Activated CD8-positive, alpha-beta T cell treated with anti-CD3 and anti-CD28 coated beads for 36 hours (primary cell): ENCODE measurements around the gene GFOD2. TPM values are rescaled to one million over a fixed set of nuclear protein-coding genes. Genes with fewer than 3 reads are reported as not detected.

Experiments
- ATAC-seq: fragments of 200-7000 bp; cut with Tn5 transposase; one replicate; pipeline ENCODE4 v1.10.0; 2021; ENCODE audit warnings: mild to moderate bottlenecking, moderate library complexity
- CTCF ChIA-PET: fragments of 350-600 bp; sonication (Branson Sonifier 250); formaldehyde crosslinking; loops from one replicate; lab custom pipeline; 2021; ENCODE audit warnings: antibody characterized with exemption; lab: Charles Lee
- POLR2A ChIA-PET: fragments of 350-600 bp; sonication (Branson Sonifier 250); formaldehyde crosslinking; loops from one replicate; lab custom pipeline; 2021; ENCODE audit warnings: antibody characterized with exemption; lab: Charles Lee
- DNase-seq: peaks from one replicate; pipeline ENCODE4 v3.0.0-alpha.2; 2020
- H3K27ac Mint-ChIP-seq: one replicate; pipeline ENCODE4 v1.8.0; 2021; ENCODE audit warnings: mild to moderate bottlenecking, mixed read lengths
- H3K27me3 Mint-ChIP-seq: one replicate; pipeline ENCODE4 v1.8.0; 2021; ENCODE audit warnings: mixed read lengths
- H3K36me3 Mint-ChIP-seq: one replicate; pipeline ENCODE4 v1.8.0; 2021; ENCODE audit warnings: low read depth, mixed read lengths
- H3K4me1 Mint-ChIP-seq: one replicate; pipeline ENCODE4 v1.8.0; 2021; ENCODE audit warnings: low read depth, mixed read lengths
- H3K4me3 Mint-ChIP-seq: one replicate; pipeline ENCODE4 v1.8.0; 2021; ENCODE audit warnings: mild to moderate bottlenecking, moderate library complexity, mixed read lengths
- H3K9me3 Mint-ChIP-seq: one replicate; pipeline ENCODE4 v1.8.0; 2021; ENCODE audit warnings: mixed read lengths
- CTCF ChIP-seq: fragments of 200-600 bp; IDR thresholded peaks from one replicate; pipeline ENCODE4 v1.8.0; 2022; ENCODE audit warnings: antibody characterized with exemption, mild to moderate bottlenecking
- intact Hi-C: fragments of 100-400 bp; cut with micrococcal nuclease; formaldehyde crosslinking; loops from one replicate; pipeline ENCODE4 v1.10.0; 2022
- total RNA-seq, 2 experiments: library from RNA; stranded (reverse); gene quantifications; one replicate each; pipeline ENCODE4 v1.2.3, GENCODE V29; 2021

The GFOD2 gene
- total RNA-seq, 2 experiments from 2014 or later, result 11.6 to 14.1 TPM

GRCh38 chr16:67716097-67716496 lies 3.0 kb downstream of the GFOD2 start:
- no peak for DNase-seq
- intact Hi-C loops, result no loop called here
- Mint-ChIP-seq H3K27ac (no peak overlapping the region), H3K4me1 (peaks cover 35% of the 10 kb centered on the region), H3K36me3 (peaks cover 6% of the 10 kb centered on the region), H3K4me3 (no peak overlapping the region), H3K27me3 (no peaks in the 10 kb centered on the region), H3K9me3 (no peaks in the 10 kb centered on the region)
- ATAC-seq, result no peak
- ChIA-PET CTCF (interaction anchor here (2.3 kb wide), 1 partner anchor 53 kb away, joined by 5 read pairs; no protein-coding TSS in a partner anchor), POLR2A (no interaction called here)
- TF ChIP-seq CTCF, result no peak

GRCh38 chr16:67714522-67714921 lies 4.6 kb downstream of the GFOD2 start:
- no peak overlapping the region for H3K4me3 Mint-ChIP-seq
- peaks cover 6% of the 10 kb centered on the region for H3K36me3 Mint-ChIP-seq
- intact Hi-C loops, result no loop called here
- peaks cover 25% of the 10 kb centered on the region for H3K4me1 Mint-ChIP-seq
- TF ChIP-seq CTCF, result no peak
- H3K27ac Mint-ChIP-seq, result no peak overlapping the region
- ChIA-PET POLR2A (no interaction called here), CTCF (interaction anchor here (1.1 to 1.6 kb wide), 3 partner anchors 42 to 193 kb away, joined by 3 to 4 read pairs (median 4); no protein-coding TSS in a partner anchor)
- no peak for ATAC-seq
- no peak for DNase-seq
- no peaks in the 10 kb centered on the region for H3K27me3 Mint-ChIP-seq
- H3K9me3 Mint-ChIP-seq, result no peaks in the 10 kb centered on the region

GRCh38 chr16:67713647-67714273 lies 5.4 kb downstream of the GFOD2 start:
- CTCF ChIA-PET, result interaction anchor here (1.6 kb wide), 1 partner anchor 51 kb away, joined by 4 read pairs; no protein-coding TSS in a partner anchor
- H3K36me3 Mint-ChIP-seq, result peaks cover 6% of the 10 kb centered on the region
- ATAC-seq (no peak), DNase-seq (no peak)
- intact Hi-C loops, result no loop called here
- peaks cover 25% of the 10 kb centered on the region for H3K4me1 Mint-ChIP-seq
- H3K9me3 Mint-ChIP-seq, result no peaks in the 10 kb centered on the region
- H3K27me3 Mint-ChIP-seq, result no peaks in the 10 kb centered on the region
- POLR2A ChIA-PET, result no interaction called here
- no peak overlapping the region for H3K27ac Mint-ChIP-seq
- H3K4me3 Mint-ChIP-seq, result no peak overlapping the region
- no peak for TF ChIP-seq CTCF

- H3K4me3 Mint-ChIP-seq, result no peak overlapping the region
- H3K9me3 Mint-ChIP-seq, result no peaks in the 10 kb centered on the region
- no peak for DNase-seq
- intact Hi-C loops, result no loop called here
- no peaks in the 10 kb centered on the region for H3K27me3 Mint-ChIP-seq
- H3K27ac Mint-ChIP-seq, result no peak overlapping the region
- ATAC-seq, result no peak
- H3K4me1 Mint-ChIP-seq, result peaks cover 3% of the 10 kb centered on the region
- ChIA-PET CTCF (interaction anchor here (0.9 kb wide), 1 partner anchor 7 kb away, joined by 3 read pairs; no protein-coding TSS in a partner anchor), POLR2A (no interaction called here)
- no peak for TF ChIP-seq CTCF
- H3K36me3 Mint-ChIP-seq, result peaks cover 2% of the 10 kb centered on the region
Observed at GRCh38 chr16:67710607-67711006, 8.5 kb downstream of the GFOD2 start.

- H3K4me1 Mint-ChIP-seq, result peaks cover 6% of the 10 kb centered on the region
- ChIA-PET CTCF (interaction anchor here (0.7 kb wide), 1 partner anchor 10 kb away, joined by 3 read pairs; the partner anchor contains the start of gene GFOD2), POLR2A (interaction anchor here (0.6 to 1.0 kb wide), 2 partner anchors 9 to 26 kb away, joined by 3 to 4 read pairs; no protein-coding TSS in a partner anchor)
- DNase-seq (no peak), ATAC-seq (no peak)
- no peak for TF ChIP-seq CTCF
- no peak overlapping the region for H3K4me3 Mint-ChIP-seq
- H3K27ac Mint-ChIP-seq, result no peak overlapping the region
- H3K36me3 Mint-ChIP-seq, result peaks cover 2% of the 10 kb centered on the region
- no peaks in the 10 kb centered on the region for H3K9me3 Mint-ChIP-seq
- intact Hi-C loops, result no loop called here
- no peaks in the 10 kb centered on the region for H3K27me3 Mint-ChIP-seq
Observed at GRCh38 chr16:67709050-67709449, 10.1 kb downstream of the GFOD2 start.
